Activated T-cell treated with anti-CD3 and anti-CD28 coated beads, Interleukin-2, amount 50 U/mL, for 48 hours (primary cell): ENCODE data around the gene ZNF774.
A peak's percentile ranks its signal among the peaks of the same experiment; 100 is the strongest.
"Not testable (repeated sequence)": the region's sequence is repeated elsewhere in the genome, so short reads cannot be mapped to it uniquely, and the experiment has no call there.

Experiments
- DNase-seq, 2 experiments: peaks; one replicate each; pipeline ENCODE4 v3.0.0-alpha.2; 2020

The ZNF774 gene

DNA sequence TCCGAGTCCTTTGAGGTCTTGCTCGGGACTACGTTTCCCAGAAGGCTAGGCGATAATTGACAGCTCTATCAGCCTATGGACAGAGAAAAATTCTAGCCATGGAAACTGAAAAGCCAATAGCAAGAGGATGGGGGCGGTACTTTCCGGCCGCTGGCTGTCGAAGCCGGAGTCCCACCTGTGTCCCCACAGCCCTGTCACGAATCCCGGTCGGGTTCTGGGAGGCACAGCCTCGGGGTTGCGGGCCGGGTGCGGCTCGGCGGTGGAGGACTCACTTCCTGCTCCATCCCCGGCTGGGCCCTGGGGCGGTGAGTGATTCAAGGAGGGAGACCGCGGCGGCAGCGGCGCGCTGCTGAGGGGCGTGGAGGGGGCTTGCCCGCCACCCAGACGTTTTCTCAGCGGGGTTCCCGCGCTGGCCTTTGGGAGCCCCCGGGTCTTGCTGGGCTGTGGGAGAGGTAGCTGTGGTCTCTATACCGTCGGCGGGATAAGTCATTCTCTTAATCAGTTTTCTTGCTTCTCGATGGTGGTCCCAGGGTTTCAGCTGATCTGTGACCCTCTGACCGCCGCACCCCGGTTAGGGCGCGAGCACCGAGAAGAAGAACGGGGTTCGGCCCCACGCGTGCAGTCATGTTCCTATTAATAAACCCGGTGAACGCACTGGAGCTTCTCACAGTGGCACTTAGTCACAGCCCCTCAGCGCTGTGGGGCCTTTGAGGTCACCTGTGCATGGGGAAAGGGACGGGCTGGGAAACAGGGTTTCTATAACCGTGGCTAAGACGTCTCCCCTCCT is at the start of gene ZNF774:
TSS of gene ZNF774 (plus strand) at position 178 of the 787 bp plus-strand sequence. CDS start 2,377 bp downstream, outside the sequence.
- peak; percentile 93 to 95 for DNase-seq

- not testable (repeated sequence) for DNase-seq
Measured at GRCh38 chr15:90305355-90305754, 46.7 kb upstream of the ZNF774 start.

GRCh38 chr15:90305932-90306331 is 46.2 kb upstream of the ZNF774 start:
- DNase-seq, result no peak

DNA sequence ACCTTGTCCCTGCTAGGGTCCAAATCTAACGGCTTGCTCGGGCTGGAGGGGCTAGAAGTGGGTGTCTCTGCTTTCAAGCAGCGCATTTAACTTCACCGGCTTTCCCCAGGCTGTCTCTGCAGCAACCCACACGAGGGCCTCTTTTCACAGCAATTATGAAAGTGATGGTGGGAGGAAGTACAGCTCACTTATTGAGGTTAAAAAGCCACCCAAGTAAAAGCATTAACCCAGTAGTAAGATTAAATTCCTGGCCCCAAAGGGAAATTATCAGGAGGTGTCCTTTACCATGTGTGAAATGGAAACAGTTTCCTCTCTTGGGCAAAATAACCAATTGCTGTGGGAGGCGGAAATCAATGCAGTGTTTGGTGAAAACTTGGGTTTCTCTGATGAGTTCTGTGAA is 45.5 kb upstream of the ZNF774 start:
- peak; percentile 58 to 62 for DNase-seq

DNA sequence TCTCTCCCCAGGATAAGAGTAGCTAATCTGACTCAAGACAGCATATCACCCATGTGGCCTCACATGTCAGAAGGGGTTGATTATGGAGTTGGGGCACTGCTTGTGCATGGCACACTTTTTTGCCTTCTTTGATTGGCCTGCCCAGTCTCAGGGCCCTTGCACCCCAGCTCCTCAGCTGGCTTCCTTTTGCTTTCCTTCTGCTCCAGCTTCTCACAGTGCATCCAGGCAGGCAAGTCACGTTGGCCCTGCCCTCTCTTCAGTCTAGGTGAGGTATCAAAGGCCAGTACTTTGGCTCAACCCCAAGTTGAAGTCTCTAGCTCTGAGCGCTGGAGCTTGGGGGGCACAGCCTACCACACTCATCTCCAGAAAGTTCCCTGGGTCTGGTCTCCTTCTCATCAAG is 44.4 kb upstream of the ZNF774 start:
- no peak for DNase-seq

DNA sequence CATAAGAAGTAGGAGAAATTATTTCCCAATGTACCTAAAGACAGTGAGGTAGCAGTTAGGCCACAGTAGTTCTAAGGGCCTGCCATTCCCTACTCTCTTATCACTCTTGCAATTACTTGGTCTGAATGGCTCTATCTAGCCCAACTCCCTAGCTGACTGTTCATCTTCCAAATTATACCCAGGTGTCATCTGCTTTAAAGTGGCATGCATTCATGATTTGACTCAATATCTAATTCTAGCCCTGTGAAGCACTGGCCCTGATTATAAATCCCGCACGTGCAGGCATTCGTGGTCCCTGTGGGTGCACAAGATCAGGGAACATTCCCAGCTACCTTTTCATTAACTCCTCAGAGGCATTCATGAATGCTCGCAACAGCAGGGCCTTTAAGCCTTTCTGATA is 43.1 kb upstream of the ZNF774 start:
- DNase-seq, result no peak

GRCh38 chr15:90315278-90315982 is 36.7 kb upstream of the ZNF774 start:
- DNase-seq, result no peak

GRCh38 chr15:90316139-90316538 is 35.9 kb upstream of the ZNF774 start:
- DNase-seq, result no peak

DNA sequence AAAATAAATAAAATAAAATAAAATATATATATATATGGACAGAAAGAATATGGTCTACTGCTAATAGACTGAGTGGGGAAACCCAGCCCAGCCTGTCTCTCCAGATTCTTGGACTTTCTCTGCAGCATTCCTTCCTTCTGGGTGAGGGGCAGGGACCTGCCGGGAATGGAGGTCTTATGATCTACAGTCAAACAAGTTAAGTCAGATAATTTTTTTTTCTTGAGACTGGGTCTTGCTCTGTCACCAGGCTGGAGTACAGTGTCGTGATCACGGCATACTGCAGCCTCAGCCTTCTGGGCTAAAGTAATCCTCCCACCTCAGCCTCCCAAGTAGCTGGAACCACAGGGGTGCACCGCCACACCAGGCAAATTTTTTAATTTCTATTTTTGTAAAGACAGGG is 33.5 kb upstream of the ZNF774 start:
- DNase-seq, result no peak

GRCh38 chr15:90320062-90320884 is 31.8 kb upstream of the ZNF774 start:
- peak; percentile 67 to 78 for DNase-seq

DNA sequence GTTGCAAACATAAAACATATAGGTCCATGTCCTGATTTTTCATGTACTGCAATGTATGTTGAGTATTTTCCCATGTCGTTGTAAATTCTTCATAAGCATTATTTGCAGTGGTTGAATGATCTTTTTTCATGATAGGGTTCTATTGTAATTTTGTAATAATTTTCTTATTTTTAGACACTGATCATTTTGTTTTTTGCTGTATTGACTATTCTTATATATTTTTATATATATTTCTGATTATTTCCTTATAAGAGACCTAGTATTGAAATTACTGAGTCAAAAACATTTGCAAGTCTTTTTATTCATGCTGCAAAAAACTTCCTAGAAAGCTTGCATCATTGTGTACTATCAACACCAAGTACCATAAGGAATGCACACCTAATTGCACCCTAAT is 31.2 kb upstream of the ZNF774 start:
- no peak for DNase-seq

DNA sequence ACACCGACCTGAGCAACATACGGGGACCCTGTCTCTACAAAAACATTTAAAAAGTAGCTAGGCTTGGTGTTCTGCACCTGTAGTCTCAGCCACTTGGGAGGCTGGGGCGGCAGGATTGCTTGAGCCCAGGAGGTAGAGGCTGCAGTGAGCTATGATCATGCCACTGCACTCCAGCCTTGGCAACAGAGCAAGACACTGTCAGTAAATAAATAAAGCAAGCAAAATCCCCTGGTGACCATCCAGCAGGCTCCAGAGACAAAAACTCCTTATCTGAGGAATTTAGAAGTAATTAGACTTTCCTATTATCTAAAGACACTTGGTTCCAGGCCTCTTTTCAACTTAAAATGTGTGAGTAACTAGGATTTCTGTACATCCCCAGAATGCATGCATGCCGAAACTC is 29.5 kb upstream of the ZNF774 start:
- DNase-seq, result no peak

- DNase-seq, result no peak
Measured at GRCh38 chr15:90325726-90326125, 26.4 kb upstream of the ZNF774 start.

DNA sequence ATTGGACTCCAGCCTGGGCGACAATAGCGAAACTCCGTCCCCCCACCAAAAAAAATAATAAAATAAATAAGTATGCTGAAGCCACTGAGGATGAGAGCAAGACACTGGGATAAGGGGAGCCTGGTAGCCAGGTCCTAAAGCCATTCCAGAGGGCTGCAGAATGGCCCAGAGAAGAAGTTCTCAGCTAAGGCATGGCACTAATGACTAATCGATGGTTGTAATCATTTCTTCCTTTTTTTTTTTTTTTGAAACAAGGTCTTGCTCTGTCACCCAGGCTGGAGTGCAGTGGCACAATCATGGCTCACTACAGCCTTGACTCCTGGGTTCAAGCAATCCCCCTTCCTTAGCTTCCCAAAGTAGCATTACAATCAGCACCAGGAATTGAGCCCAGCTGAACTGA is 25.6 kb upstream of the ZNF774 start:
- DNase-seq, result no peak

- no peak for DNase-seq
Measured at GRCh38 chr15:90327311-90327710, 24.8 kb upstream of the ZNF774 start.

- no peak for DNase-seq
Measured at GRCh38 chr15:90334304-90334731, 17.8 kb upstream of the ZNF774 start.

DNA sequence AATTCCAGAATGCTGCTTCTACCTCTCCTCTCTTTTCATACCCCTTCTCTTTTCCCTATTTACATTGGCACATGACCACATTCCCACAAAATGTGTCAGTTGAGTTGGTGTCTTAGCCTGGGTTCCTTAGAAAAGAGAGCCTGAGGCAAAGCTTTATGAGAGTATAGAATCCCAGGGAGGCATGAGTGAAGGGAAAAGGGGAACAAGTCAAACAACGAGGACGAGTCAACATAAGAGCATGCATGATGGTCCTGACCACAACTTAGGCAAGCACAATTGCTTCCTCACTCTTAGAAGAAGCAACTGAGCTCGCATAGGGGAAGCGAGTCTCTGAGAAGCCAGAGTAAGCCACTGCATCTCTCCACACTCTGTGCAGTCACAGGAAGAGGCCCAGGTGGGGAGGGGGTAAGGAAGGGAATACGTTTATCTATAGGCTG is 15.4 kb upstream of the ZNF774 start:
- DNase-seq, result no peak

GRCh38 chr15:90337256-90337655 is 14.8 kb upstream of the ZNF774 start:
- no peak for DNase-seq

GRCh38 chr15:90338532-90338931 is 13.6 kb upstream of the ZNF774 start:
- DNase-seq, result no peak

GRCh38 chr15:90340345-90340744 is 11.7 kb upstream of the ZNF774 start:
- no peak for DNase-seq

GRCh38 chr15:90343302-90343790 is 8.7 kb upstream of the ZNF774 start:
- DNase-seq, result no peak

DNA sequence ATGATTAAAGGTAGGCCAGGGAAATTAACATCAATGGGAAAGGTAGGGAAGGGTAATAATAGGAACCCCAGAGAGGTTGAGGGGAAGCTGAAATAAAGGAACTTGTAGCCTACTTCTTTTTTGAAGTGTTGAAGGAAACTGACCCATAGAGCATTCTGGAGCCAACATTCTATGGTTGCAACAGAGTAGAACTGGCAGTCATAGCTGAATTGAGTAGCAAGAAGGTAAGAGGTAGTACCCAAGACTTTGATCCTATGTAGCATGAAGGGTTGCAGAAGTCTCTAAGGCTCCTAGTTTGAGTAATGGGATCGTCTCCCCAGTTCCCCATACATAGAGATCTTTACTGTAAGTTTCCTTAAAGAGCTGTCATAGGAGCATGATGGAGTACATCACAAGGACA is 7.4 kb upstream of the ZNF774 start:
- DNase-seq, result no peak

GRCh38 chr15:90345857-90346256 is 6.2 kb upstream of the ZNF774 start:
- DNase-seq, result no peak
